GM15510 (cell line): ENCODE measurements around the gene MSTO1.
A peak's percentile ranks its signal among the peaks of the same experiment; 100 is the strongest.

Experiments used
- POLR2A ChIP-seq: IDR thresholded peaks from 3 replicates; pipeline ENCODE4 v1.6.1; 2011; ENCODE audit warnings: borderline replicate concordance; ENCODE audit not compliant: insufficient read length; ENCODE audit errors: extremely low read depth

Gene MSTO1

DNA sequence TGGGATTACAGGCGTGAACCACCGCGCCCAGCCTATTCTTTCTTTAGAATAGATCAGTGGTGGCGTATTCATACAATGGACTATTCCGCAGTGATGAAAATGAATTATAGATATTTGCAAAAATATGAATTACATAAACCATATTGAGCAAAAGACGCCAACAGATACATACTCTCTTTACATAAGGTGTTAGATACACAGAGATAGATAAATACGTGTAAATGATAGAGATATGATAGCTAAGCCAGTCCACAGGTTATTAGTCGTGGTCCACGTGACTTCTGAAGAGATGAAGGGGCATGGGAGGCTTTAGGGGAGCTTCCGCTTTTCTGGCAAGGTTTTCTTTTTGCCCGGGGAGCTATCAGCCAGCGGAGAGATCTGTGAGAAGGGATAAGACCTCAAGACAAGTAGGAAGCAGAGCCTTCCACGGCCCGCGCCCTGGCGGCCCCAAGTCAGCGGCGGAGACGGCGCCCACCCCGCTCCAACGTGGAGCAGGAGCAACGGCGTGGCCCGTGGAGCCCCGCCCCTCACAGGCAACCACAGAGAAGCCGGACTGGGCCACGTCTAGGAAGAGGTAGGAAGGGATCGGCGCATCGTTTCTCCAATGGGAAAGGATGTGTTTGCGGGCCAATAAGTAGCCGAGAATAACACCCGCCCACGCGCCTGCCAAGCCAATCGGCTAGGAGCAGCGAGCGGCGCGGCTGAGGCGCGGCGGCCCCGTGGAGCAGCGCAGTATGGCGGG, at the start of gene MSTO1:
Gene MSTO1 (plus strand): TSS at position 704 of the 742 bp plus-strand sequence. CDS start 31 bp downstream, at position 735.
- peak; percentile 84 for TF ChIP-seq POLR2A

DNA sequence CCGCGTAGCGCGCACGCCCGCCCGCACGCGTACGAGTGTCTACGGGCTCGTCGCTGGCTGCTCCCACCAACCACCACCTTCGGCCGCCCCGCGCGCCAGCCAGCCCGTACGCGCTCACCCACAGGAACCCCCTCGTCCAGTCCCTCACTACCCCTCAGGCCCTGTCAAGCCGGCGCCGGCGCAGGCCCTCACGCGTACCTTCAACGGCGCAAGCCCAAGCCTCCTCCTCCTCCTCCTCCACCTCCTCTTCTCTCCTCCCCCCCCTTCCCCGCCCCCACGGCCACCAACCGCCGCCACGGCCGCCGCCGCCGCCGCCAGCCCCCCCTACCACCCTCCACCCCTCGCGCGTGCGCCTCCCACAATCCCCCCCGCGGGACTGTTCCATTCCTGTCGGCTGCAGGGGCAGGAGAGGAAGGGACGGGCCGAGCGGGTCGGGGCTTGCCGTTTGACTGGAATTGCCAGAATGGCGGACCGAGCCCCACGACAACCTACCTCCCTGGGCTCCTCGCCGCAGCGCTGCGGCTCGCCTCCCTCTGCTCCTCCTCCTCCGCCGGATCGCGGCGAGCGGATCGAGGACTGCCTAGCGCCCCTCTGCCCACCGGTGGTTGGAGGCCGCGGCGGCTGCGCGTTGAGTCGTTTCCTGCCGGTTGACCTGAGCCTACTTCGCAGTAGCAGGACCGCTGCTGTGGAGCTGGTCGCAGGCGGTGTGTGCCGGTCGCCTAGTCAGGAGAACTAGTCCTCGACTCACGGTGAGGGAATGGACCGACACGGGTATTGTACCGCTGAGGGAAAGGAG, 47.2 kb upstream of the MSTO1 start, which contains the start of gene ASH1L:
Gene ASH1L (minus strand): TSS at position 223 of the 796 bp plus-strand sequence. CDS start 41,284 bp downstream, outside the sequence.
- peak; percentile 99 for TF ChIP-seq POLR2A

DNA sequence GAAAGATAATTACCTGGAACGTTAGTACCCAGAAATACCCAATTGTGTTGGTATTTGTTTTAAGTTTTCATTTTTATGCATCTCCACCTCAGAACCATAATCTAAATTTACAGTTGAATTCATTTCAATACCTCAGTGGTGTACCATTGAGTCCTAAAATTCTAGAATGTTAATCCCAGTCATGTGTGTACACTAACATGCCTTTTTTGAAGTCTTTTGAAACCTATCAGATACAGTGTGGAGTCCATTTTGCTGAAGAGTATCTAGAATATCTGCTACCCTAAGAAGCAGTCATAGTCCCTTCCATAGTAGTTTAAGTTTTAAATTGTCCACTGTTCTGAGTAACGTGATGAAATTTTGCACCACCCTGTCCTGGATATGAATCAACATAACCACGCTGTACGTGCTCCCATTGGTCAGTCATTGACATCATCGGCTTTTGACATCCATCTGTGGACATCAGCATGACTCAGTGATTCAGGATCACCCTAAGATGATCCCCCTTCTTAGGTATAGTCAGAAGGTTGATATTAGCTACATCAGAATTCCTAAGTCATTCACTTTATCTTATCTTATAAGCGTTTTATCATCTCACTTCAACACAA, 39.9 kb upstream of the MSTO1 start:
- no peak for TF ChIP-seq POLR2A

DNA sequence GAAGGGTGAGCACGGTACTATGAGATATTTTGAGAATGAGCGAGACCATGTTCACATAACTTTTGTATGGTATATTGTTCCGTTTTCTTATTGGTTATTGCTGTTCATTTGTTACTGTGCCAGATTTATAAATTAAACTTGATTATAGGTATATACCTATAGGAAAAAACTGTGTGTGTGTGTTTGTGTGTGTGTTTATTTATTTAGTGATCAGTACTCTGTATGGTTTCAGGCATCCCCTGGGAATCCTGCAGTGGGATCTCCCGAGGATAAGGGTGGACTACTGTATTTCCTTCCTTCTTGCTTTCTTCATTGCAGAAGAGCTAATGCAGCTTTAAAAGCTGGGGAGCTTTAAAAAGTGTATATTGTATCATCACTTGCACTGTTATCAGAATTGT, 39.4 kb upstream of the MSTO1 start:
- no peak for TF ChIP-seq POLR2A

DNA sequence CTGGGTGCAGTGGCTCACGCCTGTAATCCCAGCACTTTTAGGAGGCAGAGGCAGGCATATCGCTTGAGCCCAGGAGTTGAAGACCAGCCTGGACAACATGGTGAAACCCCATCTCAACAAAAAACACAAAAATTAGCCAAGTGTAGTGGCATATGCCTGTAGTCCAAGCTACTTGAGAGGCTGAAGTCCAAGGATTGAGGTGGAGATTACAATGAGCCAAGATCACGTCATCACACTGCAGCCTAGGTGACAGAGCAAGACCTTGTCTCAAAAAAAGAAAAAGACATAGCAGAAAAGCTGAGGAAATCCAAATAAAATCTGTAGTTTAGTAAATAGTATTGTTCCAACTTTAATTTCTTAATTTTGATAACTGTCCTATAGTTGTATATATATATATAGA, 35.9 kb upstream of the MSTO1 start:
- no peak for TF ChIP-seq POLR2A

DNA sequence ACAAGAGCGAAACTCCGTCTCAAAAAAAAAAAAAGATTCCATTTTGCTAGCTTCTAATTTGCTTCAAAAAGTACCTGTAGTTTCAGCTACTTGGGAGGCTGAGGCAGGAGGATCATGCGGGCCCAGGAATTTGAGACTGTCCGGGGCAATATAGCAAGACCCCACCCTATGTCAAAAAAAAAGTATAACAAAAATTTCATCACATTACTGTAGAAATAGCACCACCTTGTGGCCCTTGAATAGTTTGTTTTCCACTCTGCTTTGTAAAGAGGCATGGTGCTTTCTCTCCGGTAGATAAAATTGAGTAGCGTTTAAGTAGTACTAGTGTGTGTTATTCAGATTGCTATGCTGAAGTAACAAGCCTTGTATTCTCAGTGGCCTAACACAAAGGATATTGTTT, 18.2 kb upstream of the MSTO1 start:
- TF ChIP-seq POLR2A = no peak

DNA sequence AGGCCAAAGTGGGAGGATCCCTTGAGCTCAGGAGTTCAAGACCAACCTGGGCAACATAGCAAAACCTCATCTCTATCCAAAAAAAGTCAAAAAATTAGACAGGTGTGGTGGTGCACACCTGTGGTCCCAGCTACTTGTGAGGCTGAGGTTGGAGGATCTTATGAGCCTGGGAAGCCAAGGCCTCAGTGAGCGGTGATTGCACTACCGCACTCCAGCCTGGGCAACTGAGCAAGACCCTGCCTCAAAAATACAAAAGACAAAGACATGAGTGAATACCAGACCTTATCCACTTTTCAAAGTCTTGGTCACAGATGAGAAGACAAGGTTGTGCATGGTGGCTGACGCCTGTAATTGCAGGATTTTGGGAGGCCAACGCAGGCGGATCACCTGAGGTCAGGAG, 13.2 kb upstream of the MSTO1 start:
- TF ChIP-seq POLR2A = no peak

DNA sequence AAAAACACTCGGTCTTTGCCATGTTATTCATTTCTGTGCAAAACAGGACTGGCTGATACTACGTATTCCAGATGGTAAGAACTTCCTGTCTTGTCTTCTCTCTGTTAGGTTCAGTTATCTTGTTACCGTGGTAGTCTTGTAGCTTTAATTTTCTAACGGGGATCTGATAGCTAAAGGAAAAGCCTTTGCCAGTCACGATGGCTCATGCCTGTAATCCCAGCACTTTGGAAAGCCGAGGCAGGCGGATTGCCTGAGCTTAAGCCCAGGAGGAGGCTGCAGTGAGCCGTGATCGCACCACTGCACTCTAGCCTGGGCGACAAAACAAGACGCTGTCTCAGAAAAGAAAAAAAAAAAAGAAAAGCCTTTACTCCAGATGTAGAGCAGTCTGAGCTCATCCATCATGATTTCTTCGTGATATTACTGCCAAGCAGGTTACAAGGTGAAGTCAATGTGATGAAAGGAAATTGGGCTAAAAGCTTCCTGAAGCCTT, 11.1 kb upstream of the MSTO1 start:
- TF ChIP-seq POLR2A = no peak

DNA sequence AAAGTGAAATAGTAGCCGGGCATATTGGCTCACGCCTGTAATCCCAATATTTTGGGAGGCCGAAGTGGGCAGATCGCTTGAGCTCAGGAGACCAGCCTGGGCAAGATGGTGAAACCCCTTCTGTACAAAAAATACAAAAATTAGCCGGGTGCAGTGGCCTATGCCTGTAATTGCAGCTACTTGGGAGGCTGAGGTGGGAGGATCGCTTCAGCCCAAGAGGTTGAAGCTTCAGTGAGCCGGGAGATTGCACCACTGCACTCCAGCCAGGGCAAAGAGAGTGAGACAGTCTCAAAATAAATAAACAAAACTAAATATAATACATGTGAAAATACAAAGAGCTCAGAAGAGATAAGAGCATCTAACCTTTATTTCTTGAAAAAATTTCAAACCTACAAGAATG, 2.3 kb upstream of the MSTO1 start:
- TF ChIP-seq POLR2A = no peak

DNA sequence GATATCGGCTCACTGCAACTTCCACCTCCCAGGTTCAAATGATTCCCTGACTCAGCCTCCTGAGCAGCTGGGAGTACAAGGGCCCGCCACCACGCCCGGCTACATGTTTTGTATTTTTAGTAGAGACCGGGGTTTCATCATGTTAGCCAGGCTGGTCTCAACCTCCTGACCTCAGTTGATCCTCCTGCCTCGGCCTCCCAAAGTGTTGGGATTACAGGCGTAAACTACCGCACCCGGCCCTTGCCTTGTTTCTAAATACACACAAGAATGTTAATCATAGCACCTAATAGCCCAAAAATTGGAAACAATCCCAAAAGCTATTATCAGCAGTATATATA, 1.2 kb upstream of the MSTO1 start:
- no peak for TF ChIP-seq POLR2A

DNA sequence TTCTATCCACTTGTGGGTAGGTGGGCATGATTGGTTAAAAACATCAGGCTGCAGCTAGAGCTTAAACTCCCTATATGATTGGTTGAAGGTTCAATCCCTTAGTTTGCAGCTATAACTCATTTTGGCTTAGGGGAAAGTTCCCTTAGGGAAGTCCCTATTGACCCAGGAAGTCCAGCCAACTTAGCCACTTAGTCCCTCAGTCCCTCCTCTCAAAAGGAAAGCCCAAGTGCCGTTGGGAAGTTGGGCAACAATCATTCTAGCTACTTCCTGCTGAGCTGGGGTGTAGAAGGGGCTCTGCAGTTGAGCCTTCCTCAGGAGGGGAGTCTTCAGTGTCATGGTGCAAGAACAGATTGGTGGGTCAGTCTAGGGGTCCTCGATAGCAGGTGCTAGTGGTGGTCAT, 12.2 kb downstream of the MSTO1 start:
- TF ChIP-seq POLR2A = no peak

DNA sequence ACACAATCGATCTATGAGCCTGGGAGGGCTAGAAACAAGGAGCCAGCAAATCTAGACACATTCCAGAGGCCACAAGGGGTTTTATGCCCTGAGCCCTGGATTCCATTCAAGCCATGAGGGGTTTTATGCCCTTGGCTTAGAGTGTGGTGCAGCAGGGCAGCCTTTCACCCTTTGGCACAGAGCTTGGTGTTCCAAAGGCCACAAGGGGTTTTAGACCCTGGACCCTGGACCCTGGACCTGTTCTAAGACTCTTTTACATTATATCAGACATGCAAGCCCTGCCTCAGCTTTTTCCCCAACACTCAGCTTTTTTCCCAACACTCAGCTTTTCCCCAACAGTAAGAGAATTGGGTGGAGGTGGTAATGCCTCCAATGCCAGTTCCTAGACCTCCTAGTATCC, 13.3 kb downstream of the MSTO1 start:
- no peak for TF ChIP-seq POLR2A

DNA sequence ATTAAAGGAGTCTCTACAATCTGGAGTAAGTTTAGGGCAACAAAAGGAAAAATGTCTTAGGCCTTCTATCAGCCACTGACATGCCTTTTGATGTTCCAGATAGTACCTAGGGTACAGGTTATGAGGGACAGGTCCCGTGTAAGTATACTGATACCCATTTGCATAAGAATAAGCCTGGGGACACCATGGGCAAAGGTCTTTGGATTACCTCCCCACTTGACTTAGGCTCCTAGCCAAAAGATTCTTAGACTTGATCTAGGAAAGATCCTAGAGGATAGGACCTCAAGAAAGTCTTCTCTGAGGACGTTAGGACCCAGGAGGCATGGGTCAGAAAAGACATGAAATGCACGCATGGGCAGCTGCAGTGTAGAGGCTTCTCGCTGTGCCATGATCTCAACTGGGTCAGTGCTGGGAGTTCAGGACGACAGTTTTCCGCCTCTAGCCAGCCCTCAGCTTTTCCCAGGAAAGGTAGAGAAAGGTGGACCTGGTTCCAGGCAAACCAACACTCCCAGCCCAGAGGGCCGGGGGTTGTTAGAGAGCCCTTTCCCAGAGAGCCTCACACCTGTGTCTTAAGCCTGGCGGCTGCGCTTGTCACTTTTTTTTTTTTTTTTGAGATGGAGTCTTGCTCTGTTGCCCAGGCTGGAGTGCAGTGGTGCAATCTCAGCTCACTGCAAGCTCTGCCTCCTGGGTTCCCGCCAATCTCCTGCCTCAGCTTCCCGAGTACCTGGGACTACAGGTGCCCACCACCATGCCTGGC, 26.6 kb downstream of the MSTO1 start:
- TF ChIP-seq POLR2A = no peak

DNA sequence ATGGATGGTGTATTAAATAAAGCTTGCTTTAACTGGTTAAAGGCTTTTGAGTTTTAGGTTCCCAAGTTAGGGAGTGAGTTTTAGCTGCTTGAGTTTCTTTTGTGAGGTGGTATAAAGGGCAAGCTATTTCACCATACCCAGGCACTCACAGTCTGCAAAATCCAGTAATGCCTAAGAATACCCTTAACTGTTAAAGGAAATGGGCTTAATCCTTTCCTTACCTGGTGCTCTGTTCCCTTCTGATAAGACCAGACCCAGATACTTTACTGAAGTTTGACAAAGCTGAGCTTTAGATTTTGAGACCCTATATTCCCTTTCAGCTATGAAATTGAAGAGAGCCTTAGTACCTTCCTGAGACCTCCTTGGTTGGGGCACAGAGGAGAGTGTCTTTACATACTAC, 30.3 kb downstream of the MSTO1 start:
- TF ChIP-seq POLR2A = no peak

DNA sequence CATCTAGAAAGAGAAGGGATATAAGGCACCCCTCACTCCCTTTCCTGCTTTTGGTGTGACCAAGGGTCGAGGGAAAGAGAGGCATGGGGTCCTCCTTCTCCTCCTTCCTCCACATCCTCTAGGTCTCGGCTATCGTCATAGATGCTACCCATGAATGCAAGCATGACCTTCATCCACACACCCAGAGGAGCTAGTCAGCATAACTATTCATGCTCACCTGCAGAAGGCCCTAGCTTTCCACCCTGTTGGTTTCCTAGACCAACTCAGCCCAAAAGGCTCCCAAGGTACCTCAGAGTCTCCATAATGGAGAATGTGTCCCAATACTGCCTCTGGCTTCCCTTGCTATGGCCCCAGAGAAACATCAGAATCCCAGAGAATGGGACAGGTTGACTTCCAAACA, 33.2 kb downstream of the MSTO1 start:
- TF ChIP-seq POLR2A = no peak
